ENCODE data around the gene IL26. TPM values are rescaled to one million over a fixed set of nuclear protein-coding genes. Genes with fewer than 3 reads are reported as not detected.

IL26 gene
- total RNA-seq, 1 experiment from 2014 or later, result not detected

- no peaks in the 10 kb centered on the region for H3K4me1 ChIP-seq (ENCODE audit: control insufficient read depth, insufficient read depth, low read length)
- BruUV-seq (replicated peaks), result no TSS peak
- CTCF ChIA-PET, result no interaction called here
- ATAC-seq (no peak), DNase-seq (ENCODE audit: low read depth, low spot score) (no peak)
- TF ChIP-seq CTCF (IDR thresholded peaks at IDR 0.05) (no peak), REST (IDR thresholded peaks at IDR 0.05; ENCODE audit: insufficient read depth in 1 of 2, low read depth in 2 of 2, low read length in 1 of 2) (no peak), TCF7L2 (IDR thresholded peaks at IDR 0.05; ENCODE audit: low read depth, low read length) (no peak), SIN3A (IDR thresholded peaks at IDR 0.05; ENCODE audit: borderline replicate concordance, insufficient read depth, low read depth, low read length) (no peak), POLR2AphosphoS5 (IDR thresholded peaks at IDR 0.05; ENCODE audit: low read depth, low read length) (no peak)
- H3K27me3 ChIP-seq (ENCODE audit: control insufficient read depth, insufficient read depth, low read length), result no peaks in the 10 kb centered on the region
- in situ Hi-C loops (cut with HindIII; ENCODE audit: low pct_unique_long_range_greater_than_20kb, low sequenced_read_pairs), result no loop called here
- H3K27ac ChIP-seq (ENCODE audit: low read length), result no peak overlapping the region
- H3K9me3 ChIP-seq (ENCODE audit: control insufficient read depth, insufficient read depth, low read depth, low read length), result no peaks in the 10 kb centered on the region
- intact Hi-C loops (cut with micrococcal nuclease; ENCODE audit: unreplicated experiment), result no loop called here
- POLR2A ChIA-PET, result no interaction called here
- H3K36me3 ChIP-seq (ENCODE audit: control insufficient read depth, insufficient read depth, low read length), result no peaks in the 10 kb centered on the region
- no peak overlapping the region for H3K4me3 ChIP-seq (ENCODE audit: low read depth in 2 of 2, low read length in 2 of 2)
These were observed 45.7 kb upstream of the IL26 start for GRCh38 chr12:68271346-68271745.

- TF ChIP-seq TCF7L2 (IDR thresholded peaks at IDR 0.05; ENCODE audit: low read depth, low read length) (no peak), CTCF (IDR thresholded peaks at IDR 0.05) (no peak), REST (IDR thresholded peaks at IDR 0.05; ENCODE audit: insufficient read depth in 1 of 2, low read depth in 2 of 2, low read length in 1 of 2) (no peak), SIN3A (IDR thresholded peaks at IDR 0.05; ENCODE audit: borderline replicate concordance, insufficient read depth, low read depth, low read length) (no peak), POLR2AphosphoS5 (IDR thresholded peaks at IDR 0.05; ENCODE audit: low read depth, low read length) (no peak)
- no peak overlapping the region for H3K27ac ChIP-seq (ENCODE audit: low read length)
- no peaks in the 10 kb centered on the region for H3K4me1 ChIP-seq (ENCODE audit: control insufficient read depth, insufficient read depth, low read length)
- DNase-seq (ENCODE audit: low read depth, low spot score) (no peak), ATAC-seq (no peak)
- ChIA-PET CTCF (no interaction called here), POLR2A (interaction anchor here (0.6 kb wide), 1 partner anchor 262 kb away, joined by 4 read pairs; no protein-coding TSS in a partner anchor)
- intact Hi-C loops (cut with micrococcal nuclease; ENCODE audit: unreplicated experiment), result no loop called here
- BruUV-seq (replicated peaks), result no TSS peak
- H3K27me3 ChIP-seq (ENCODE audit: control insufficient read depth, insufficient read depth, low read length), result no peaks in the 10 kb centered on the region
- H3K9me3 ChIP-seq (ENCODE audit: control insufficient read depth, insufficient read depth, low read depth, low read length), result no peaks in the 10 kb centered on the region
- in situ Hi-C loops (cut with HindIII; ENCODE audit: low pct_unique_long_range_greater_than_20kb, low sequenced_read_pairs), result no loop called here
- H3K36me3 ChIP-seq (ENCODE audit: control insufficient read depth, insufficient read depth, low read length), result no peaks in the 10 kb centered on the region
- no peak overlapping the region for H3K4me3 ChIP-seq (ENCODE audit: low read depth in 2 of 2, low read length in 2 of 2)
These were observed 44.7 kb upstream of the IL26 start for GRCh38 chr12:68270358-68270757.
